ENCODE data around the gene NBPF26.
"Not testable (repeated sequence)": the region's sequence is repeated elsewhere in the genome, so short reads cannot be mapped to it uniquely, and the experiment has no call there.

NBPF26 gene

GRCh38 chr1:120723715-120724402, at the start of gene NBPF26:
TSS of gene NBPF26 (plus strand) at chr1:120723945.
- peak; percentile 36 to 85 (median 67) for DNase-seq

- DNase-seq = not testable (repeated sequence)
These were observed 43.5 kb upstream of the NBPF26 start for GRCh38 chr1:120680106-120680819.

- DNase-seq = not testable (repeated sequence)
These were observed 42.8 kb upstream of the NBPF26 start for GRCh38 chr1:120680938-120681337.

- peak in 2 of 6 experiments; percentile 7 to 58 for DNase-seq
These were observed 39.3 kb upstream of the NBPF26 start for GRCh38 chr1:120684397-120684796.

- not testable (repeated sequence) for DNase-seq
These were observed 38.1 kb upstream of the NBPF26 start for GRCh38 chr1:120685622-120686021.

- not testable (repeated sequence) for DNase-seq
These were observed 36.5 kb upstream of the NBPF26 start for GRCh38 chr1:120687250-120687649.

GRCh38 chr1:120700807-120701562, 22.8 kb upstream of the NBPF26 start:
- not testable (repeated sequence) for DNase-seq

GRCh38 chr1:120723358-120723714, 409 bp upstream of the NBPF26 start:
- DNase-seq = not testable (repeated sequence)

GRCh38 chr1:120724507-120724906, 762 bp downstream of the NBPF26 start:
- not testable (repeated sequence) for DNase-seq

GRCh38 chr1:120728811-120729210, 5.1 kb downstream of the NBPF26 start:
- DNase-seq = not testable (repeated sequence)

GRCh38 chr1:120769090-120769489, 45.3 kb downstream of the NBPF26 start:
- DNase-seq = not testable (repeated sequence)

GRCh38 chr1:120805452-120805851, 81.7 kb downstream of the NBPF26 start:
- DNase-seq = not testable (repeated sequence)

GRCh38 chr1:120811822-120812221, 88.1 kb downstream of the NBPF26 start:
- peak in 4 of 6 experiments; percentile 1 to 56 (median 32) for DNase-seq

GRCh38 chr1:120825051-120825450, 101.3 kb downstream of the NBPF26 start:
- DNase-seq = not testable (repeated sequence)

- DNase-seq = not testable (repeated sequence)
These were observed 102.9 kb downstream of the NBPF26 start for GRCh38 chr1:120826623-120827022.

GRCh38 chr1:120844186-120844944, 120.6 kb downstream of the NBPF26 start:
- peak; percentile 73 to 91 (median 79) for DNase-seq

GRCh38 chr1:120844945-120845330, 121.2 kb downstream of the NBPF26 start:
- DNase-seq = not testable (repeated sequence)

GRCh38 chr1:120849400-120850286, 125.9 kb downstream of the NBPF26 start:
- peak in 3 of 6 experiments; percentile 21 to 56 (median 35) for DNase-seq

GRCh38 chr1:120850287-120850536, 126.5 kb downstream of the NBPF26 start:
- DNase-seq = not testable (repeated sequence)

GRCh38 chr1:120850537-120851421, 127.0 kb downstream of the NBPF26 start:
- DNase-seq = peak; percentile 54 to 96 (median 84)

GRCh38 chr1:120858144-120858543, 134.4 kb downstream of the NBPF26 start:
- DNase-seq = not testable (repeated sequence)

All from stimulated activated naive CD4-positive, alpha-beta T cell (primary cell).